AG09309 (cell line): ENCODE results near the gene BANF2.
"Not testable (repeated sequence)": the region's sequence is repeated elsewhere in the genome, so short reads cannot be mapped to it uniquely, and the experiment has no call there.

Source experiments
- DNase-seq: peaks from one replicate; pipeline ENCODE4 v3.0.0-alpha.2; 2010; ENCODE audit warnings: low read depth
- H3K4me3 ChIP-seq: 2 replicates; pipeline ENCODE4 v1.5.1; 2011; ENCODE audit warnings: mild to moderate bottlenecking, low read depth, low read length, moderate library complexity; ENCODE audit not compliant: control insufficient read depth
- TF ChIP-seq, protein P1 (sequence below): IDR thresholded peaks from 2 replicates; pipeline ENCODE4 v1.5.1; 2011; ENCODE audit warnings: mild to moderate bottlenecking, low read depth, low read length, inconsistent platforms; ENCODE audit not compliant: insufficient read depth, control insufficient read depth; ENCODE audit errors: missing control alignments

BANF2 gene

DNA sequence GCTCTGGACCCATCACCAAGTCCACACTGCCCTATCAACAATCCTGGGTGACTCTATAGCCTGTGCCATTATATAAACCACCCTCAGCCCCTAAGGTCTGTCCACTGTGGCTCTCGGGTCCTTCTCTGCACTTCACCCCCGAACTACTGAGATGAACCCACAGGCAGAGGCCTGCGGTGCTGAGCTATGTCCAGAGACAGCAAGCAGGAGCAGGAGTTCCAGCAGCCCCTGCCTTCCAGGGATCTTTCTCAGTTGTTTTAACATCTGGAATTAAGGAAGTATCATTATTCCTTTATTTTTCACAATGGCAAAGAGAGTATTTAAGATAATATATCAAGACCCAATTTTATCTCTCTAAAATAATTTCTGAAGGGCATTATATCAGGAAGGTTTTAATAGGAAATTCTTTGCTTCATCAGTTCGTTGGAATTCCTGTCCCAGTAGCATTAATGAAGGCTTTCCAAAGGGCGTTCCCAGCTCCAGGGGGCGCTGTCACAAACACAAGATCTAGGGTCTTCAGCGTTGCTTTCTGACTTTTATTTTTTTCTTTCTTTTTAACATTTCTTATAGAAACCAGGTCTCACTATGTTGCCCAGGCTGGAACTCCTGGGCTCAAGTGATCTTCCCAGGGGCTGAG lies 45.0 kb upstream of the BANF2 start:
- no peak overlapping the region for H3K4me3 ChIP-seq
- TF ChIP-seq, protein P1, sequence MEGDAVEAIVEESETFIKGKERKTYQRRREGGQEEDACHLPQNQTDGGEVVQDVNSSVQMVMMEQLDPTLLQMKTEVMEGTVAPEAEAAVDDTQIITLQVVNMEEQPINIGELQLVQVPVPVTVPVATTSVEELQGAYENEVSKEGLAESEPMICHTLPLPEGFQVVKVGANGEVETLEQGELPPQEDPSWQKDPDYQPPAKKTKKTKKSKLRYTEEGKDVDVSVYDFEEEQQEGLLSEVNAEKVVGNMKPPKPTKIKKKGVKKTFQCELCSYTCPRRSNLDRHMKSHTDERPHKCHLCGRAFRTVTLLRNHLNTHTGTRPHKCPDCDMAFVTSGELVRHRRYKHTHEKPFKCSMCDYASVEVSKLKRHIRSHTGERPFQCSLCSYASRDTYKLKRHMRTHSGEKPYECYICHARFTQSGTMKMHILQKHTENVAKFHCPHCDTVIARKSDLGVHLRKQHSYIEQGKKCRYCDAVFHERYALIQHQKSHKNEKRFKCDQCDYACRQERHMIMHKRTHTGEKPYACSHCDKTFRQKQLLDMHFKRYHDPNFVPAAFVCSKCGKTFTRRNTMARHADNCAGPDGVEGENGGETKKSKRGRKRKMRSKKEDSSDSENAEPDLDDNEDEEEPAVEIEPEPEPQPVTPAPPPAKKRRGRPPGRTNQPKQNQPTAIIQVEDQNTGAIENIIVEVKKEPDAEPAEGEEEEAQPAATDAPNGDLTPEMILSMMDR, result peak; percentile 71
- no peak for DNase-seq

DNA sequence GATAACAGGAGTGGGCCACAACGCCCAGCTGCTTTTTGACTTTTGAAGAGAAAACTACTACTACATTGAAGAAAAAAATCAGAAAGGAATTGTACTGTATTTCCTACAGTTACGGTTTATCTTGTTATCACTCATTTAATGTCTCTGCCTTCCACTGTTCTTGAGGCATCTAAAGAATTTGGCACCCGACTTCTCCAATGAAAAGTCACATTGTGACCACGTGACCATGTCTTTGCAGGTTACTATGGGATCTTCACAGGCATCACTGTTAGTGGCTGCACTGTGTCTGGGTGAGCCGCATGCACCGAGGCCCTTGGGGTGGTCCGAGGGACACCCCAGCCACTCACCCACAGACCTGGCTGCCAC lies 44.5 kb upstream of the BANF2 start:
- DNase-seq, result no peak
- no peak overlapping the region for H3K4me3 ChIP-seq
- TF ChIP-seq, protein P1, result no peak

DNA sequence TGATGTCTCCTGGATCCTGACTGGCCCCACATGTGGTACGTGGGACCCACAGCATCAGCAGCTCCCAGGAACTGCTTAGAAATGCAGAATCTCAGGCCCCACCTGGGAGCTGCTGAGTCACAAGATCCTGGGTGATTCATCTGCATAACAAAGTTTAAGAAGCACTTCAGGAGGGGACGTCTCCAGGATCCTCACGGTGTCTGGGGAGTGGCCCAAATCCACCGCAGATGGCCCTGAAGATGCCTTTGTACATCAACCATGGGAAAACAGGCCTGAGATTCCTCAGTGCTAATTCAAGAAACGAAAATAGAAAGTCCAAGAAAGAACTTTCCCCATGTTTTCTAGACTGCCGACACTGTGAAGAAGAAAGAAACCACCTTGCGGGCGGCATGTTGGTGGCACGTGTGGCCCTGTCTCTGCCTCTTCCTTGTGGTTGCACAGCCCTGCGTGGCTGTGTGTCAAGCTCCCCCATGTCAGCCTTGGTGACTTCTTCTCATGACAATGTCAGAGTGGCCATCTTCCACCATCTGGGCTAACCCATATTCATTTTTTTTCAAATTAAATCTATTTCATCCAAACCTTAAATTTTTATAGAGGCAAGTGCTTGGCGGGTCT lies 43.8 kb upstream of the BANF2 start:
- TF ChIP-seq, protein P1, result no peak
- H3K4me3 ChIP-seq, result no peak overlapping the region
- DNase-seq, result no peak

DNA sequence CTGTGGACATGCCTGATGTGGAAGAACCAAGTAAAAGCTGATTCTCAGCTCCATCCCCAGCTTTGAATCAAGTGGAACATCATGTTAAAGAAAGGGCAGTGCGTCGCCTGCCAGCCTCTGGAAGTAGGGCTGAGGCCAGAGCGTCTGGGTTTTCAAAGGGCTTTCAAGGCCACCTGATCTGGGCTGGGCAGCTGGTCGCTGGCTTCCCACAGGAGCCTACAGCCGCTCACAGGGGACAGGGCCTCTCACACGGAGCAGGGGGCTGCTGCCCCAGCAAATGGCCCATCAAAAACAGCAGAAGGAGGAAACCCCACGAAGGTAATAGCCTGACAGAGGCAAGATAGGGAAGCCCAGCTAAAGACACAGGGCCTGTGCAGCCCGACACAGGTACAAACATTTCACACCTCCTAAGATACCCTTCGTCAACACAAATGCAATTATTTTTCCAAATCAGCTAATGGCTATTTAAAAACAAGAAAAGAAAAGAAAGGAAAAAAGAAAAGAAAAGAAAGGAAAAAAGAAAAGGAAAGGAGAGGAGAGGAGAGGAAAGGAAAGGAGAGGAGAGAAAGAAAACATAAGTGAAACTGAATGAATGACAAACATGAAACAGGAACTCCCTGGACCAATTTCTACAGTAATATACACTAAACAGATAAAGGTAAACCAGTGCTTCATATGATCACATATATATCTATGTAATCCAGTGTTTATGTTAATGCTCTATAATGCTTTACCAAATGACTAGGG lies 42.5 kb upstream of the BANF2 start:
- H3K4me3 ChIP-seq, result no peak overlapping the region
- TF ChIP-seq, protein P1, result no peak
- DNase-seq, result no peak

DNA sequence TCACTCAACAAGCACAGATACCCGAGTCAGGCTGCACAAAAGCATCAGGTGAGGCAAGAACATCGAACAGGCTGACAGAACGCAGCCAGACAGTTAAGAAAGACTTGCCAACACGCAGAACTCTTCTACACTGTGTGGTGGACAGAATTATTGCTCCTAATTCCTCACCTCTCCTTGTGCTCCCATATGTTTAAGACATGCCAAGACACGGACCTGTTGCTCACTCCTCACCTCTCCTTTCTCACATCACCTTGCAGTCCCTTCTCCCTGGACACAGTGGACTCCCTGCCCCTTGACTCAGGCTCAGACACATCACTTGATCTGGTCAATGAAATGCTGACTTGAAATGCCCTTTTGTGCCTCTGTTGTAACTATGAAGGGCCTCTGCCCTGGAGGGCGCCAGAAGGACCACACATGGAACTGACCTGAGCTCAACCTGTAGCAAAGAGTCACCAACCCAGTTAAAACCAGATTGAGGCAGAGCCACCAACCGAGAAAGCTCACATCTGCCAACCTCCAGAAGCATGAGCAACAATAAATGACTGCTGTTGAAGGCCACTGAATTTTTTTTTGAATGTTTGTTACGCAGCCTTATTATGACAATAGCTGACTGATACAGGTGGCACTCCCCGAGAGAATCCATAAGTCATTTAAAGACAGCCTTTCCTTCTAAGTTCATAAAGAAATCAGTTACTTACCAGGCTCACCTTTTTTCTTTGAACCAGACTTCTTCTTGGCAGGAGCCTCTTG lies 41.7 kb upstream of the BANF2 start:
- TF ChIP-seq, protein P1, result no peak
- no peak for DNase-seq

DNA sequence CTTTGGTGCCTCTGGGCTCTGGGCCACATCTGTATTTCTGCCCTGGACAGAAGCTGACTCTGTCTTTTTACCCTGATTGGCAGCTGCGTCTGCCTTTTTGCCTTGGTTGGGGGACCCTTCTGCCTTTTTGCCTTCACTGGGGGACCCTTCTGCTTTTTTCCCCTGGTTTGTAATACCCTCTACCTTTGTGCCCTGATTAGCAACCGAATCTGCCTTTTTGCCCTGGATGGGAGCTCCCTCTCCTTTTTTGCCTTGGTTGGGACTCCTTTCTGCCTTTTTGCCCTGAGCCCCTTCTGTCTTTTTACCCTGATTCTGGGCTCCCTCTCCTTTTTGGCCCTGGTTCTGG lies 41.1 kb upstream of the BANF2 start:
- TF ChIP-seq, protein P1, result no peak
- H3K4me3 ChIP-seq, result no peak overlapping the region
- no peak for DNase-seq

More for the DNA sequence above, 41.7 kb upstream of the BANF2 start:
- no peak overlapping the region for H3K4me3 ChIP-seq

DNA sequence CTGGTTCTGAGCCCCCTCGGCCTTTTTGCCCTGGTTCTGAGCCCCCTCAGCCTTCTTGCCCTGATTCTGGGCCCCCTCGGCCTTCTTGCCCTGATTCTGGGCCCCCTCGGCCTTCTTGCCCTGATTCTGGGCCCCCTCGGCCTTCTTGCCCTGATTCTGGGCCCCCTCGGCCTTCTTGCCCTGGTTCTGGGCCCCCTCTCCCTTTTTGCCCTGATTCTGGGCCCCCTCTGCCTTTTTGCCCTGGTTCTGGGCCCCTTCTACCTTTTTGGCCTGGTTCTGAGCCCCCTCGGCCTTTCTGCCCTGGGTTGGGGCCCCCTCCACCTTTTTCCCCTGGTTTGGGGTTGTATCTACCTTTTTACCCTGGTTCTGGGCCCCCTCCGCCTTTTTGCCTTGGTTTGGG lies 40.4 kb upstream of the BANF2 start:
- DNase-seq, H3K4me3 ChIP-seq: not testable (repeated sequence)
